Activated CD4-positive, alpha-beta T cell treated with anti-CD3 and anti-CD28 coated beads, Interleukin-2, amount 50 U/mL, for 24 hours (primary cell): ENCODE results near the gene EHD4.
A peak's percentile ranks its signal among the peaks of the same experiment; 100 is the strongest.

Experiments
- DNase-seq, 2 donors: peaks; one replicate each; pipeline ENCODE4 v3.0.0-alpha.2; 2020; ENCODE audit warnings: low read depth in 1 of 2, low spot score in 1 of 2

The EHD4 gene

GRCh38 chr15:41897363-41897799 lies 75.0 kb downstream of the EHD4 start:
- no peak for DNase-seq

- DNase-seq, result no peak
Measured at GRCh38 chr15:41896566-41896965, 75.8 kb downstream of the EHD4 start.

- DNase-seq, result no peak
Measured at GRCh38 chr15:41895957-41896356, 76.4 kb downstream of the EHD4 start.

GRCh38 chr15:41895491-41895890 lies 76.9 kb downstream of the EHD4 start:
- DNase-seq, result no peak

DNA sequence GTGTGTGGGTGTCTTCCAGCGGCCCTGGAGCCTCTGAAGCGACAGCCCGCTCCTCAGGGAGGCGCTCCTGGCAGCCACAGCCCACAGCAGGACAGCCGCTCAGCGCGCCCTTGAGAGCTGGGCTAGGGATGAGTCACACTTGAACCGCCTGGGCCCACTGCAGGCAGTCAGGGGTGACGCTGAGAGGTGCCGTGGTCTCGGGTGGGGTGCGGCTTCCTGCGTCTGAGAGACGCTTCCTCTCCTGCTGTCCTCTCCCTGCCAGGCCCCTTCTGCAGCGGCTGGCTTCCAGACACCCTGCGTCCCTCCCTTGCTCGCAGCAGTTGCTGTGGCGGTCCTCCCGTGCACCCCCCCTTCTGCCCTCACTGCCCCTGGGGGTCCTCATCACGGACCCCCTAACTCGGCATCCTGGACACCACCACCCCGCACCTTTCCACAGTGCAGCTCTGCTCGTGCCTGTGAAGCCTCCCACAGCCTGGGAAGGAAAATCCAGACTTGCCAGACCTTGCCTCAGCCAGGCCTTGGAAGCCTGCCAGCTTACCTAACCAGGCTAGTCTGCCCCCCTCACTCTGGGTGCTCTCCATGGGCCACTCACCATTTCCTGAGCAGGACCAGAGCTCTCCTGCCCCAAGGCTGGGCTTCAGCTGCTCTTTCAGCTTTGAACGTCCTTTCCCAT lies 77.4 kb downstream of the EHD4 start:
- DNase-seq, result peak; percentile 28 to 60

DNA sequence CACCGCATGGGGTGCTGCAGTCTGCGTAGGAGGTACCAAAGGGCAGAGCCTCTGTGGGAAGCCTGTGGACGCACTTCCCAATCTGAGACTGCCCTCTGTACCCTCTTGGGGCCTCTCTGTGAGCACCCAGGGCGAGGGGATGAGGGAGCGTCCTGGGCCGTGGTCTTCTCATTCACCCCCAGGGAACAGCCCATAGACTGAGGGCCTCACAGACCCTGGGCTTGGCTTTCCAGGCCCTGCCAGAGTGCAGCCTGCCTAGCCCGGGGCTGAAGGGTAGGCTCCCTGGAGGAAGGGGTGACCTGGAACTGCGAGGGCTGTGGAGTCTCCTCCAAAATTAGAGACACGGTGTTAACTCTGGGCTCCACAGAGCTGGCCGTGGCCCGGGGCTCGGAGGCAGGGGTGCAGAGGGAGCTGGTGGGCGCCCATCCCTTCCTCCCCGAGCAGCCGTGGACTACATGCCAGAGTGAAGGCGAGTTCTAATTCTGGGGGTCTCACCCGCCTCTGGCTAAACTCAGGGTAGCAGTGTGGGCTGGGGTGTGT lies 78.0 kb downstream of the EHD4 start:
- DNase-seq, result no peak

DNA sequence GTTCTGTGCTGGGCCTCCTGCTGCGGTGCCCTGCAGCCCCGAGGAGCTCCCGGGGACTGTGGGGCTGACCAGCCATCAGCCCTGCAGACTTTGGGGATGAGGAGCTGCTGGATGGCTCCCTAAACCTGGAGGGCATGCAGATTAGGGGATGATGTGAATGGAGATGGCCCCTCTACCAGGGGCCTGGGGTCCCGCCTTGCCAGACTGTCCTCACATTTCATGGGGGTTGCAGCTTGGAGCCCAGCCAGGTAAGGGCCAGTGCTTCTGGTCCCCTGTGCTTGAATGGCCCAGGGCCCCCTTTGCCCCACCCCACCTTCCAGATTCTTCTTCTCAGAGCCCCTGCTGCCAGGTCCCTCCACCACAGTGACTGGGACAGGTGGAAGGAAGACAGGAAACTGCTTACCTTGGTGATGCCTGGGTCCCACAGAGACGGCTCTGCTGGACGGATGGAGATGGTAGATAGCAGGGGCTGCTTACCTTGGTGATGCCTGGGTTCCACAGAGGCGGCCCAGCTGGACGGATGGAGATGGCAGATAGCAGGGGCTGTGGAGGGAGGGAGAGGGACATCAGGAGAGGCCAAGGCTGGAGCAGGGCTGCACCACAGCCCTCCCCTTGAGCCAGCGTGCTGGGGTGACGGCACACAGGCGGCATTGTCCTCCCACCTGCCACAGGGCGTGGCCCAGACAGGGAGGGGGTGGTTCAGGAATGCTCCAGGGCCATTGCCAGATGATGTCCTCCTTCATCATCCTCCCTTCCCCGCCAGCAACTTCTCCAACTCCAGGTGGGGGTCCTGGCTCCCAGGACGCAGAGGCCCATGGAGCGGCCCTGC lies 78.7 kb downstream of the EHD4 start, which contains the start of gene SPTBN5:
Gene SPTBN5 (minus strand): TSS at position 632 of the 829 bp plus-strand sequence. CDS start 556 bp downstream, at position 76.
- no peak for DNase-seq

DNA sequence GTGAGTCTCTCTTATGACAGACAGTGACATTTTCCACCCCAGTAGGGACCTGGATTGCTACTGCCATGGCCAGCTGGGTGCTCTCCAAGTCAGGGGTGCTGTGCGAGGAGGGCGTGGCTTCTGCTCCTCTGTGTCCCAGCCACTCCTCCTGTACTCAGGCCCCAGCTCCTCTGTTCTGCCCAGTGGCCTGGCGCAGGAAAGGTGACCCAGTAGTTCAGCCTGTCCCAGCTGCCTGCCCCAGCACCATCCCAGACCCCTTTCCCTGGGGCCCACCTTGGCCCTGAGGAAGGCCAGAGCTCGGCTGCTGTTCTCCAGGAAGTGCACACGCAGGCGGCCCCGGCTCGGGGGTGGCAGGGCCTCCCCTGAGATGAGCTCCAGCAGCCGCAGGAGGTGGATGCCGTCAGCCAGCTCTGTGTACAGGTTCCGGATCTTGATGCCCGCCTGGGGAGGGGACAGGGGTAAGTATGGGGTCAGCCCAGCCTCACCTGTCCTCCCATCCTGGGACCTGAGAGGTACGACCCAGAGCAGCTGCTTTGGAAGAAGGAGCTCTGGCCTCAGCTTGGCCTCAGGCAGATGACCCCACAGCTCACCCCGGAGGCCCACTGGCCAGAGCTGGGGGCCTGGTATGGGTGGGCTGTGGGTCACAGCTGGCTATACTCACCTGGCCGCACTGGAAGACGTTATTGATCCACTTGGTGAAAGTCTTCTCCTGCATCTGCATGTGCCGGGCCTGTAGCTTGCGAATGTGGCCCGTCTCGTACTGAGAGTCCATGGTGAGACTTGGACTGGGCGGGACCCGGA lies 79.5 kb downstream of the EHD4 start:
- DNase-seq, result no peak

DNA sequence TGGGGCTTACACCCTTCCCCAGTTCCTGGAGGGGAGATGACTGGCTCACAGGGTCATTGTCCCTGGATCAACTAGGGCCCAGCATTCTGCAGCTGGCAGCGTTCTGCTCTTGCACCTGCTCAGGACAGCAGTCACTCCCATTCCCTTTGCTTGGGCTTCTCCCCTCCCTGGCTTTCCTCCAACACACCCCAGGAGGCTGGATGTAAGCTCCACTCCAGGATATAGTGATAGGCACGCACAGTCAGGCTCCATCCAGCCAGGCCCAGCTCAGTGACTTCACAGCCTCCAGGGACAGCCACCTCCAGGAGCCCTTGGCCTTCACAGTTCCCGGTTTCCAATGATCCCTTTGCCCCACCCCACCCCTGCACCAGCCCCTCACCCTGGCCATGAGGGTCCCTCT lies 80.4 kb downstream of the EHD4 start:
- no peak for DNase-seq

GRCh38 chr15:41891226-41891625 lies 81.1 kb downstream of the EHD4 start:
- DNase-seq, result no peak

DNA sequence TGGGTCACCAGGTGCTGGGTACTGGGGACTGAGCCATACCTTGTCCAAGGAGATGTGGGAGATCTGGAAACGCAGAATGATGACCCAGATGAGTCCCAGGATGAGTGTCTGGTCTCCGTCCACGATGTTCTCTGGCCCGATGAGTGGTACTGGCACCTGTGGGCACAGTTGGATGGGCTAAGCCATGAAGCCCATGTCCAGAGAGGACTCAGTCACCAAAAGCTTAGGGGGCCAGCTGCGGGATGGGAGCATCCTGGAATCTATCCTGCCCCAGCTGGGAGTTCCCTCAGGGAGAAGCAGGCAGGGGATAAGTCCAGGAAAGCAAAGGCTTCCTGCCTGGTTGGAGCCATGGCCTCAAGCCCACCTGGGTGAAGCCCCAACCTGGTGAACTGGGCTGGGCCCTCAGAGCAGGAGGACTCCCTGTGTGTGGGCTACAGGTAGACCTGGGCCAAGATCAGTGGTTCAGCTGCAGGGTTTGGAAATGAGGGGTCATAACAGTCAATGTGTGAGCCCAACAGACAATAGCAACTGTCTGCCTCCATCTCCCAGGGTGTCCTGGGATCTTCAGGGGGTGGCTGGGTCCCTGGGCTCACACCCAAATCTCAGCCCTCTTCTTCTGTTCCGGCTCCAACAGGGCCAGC lies 82.2 kb downstream of the EHD4 start:
- no peak for DNase-seq

- no peak for DNase-seq
Measured at GRCh38 chr15:41888662-41889253, 83.6 kb downstream of the EHD4 start.

DNA sequence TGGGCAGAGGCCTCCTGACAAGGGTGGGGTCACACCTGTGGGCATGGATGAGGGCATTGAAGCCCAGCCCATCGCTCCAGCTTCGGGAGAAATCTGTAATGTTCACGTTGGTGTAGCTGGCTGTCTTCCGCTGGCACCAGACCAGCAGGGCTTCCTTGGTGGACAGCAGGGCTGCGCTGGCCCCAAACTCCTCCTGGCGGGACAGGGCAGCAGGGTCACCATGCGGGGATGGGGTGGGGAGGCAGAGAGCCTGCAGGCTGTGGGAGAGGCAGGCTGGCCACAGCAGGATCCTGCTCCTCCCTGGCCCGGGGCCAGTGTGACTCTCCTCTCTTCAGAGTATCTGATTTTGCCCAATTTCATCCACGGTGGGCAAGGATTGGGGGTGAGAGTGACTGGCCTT lies 84.5 kb downstream of the EHD4 start:
- DNase-seq, result no peak

DNA sequence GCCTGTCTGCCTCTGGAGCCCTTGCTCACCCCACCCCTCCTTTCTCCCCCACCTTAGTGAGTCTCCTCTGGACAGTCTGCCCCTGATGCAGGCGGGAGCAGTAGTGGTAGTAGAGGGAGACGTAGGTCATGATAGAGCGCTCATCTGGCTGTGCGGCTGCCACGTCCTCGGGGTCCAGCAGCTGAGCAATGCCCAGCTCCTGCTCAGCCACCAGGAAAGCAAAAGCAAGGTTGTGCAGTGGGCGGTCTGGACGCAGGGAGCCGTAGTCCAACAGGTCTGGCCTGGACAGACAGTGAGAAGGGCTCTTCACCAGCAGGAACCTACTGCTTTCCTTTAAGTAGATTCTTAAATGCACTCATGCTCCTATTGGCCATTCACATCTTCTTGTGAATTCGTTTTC lies 85.2 kb downstream of the EHD4 start:
- no peak for DNase-seq

- DNase-seq, result no peak
Measured at GRCh38 chr15:41886741-41887140, 85.6 kb downstream of the EHD4 start.

DNA sequence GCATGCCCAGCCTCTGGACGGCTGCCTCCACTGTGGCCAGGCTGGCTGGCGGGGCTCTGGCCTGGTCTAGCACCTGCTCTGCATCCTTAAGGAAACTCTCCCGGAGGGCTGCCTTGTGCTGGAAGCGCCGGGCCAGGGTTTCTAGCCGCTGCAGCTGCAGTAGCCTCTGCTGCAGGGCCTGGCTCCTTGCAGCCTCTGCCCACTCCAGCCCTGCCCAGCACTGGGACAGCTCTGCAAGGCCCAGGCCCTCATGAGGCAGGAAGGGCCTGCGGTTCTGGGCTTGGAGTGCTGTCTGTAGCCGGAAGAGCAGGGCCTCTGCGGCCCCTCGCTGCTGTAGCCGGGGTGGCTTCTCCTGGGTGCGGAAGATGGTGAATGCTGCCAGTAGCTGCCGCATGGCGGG lies 86.5 kb downstream of the EHD4 start:
- DNase-seq, result no peak

GRCh38 chr15:41885321-41885720 lies 87.0 kb downstream of the EHD4 start:
- DNase-seq, result no peak

DNA sequence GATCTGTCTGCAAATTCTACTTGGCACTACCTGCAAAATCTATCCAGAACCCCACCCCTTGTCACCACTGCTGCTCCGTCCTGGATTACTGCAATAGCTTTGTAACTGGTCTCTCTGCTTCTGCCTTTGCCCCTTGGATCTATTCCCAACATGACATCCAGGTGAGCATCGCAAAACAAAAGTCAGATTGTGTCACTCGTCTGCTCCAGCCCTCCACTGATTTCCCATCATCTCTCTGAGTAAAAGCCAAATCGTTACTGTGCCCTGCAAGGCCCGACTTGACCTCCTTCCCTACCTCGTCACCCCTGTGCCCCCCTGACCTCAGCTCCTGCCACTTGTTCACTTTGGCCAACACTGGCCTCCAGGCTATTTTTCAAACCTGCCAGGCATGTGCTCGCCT lies 87.9 kb downstream of the EHD4 start:
- no peak for DNase-seq

- no peak for DNase-seq
Measured at GRCh38 chr15:41883484-41883825, 88.9 kb downstream of the EHD4 start.

- no peak for DNase-seq
Measured at GRCh38 chr15:41882689-41883483, 89.5 kb downstream of the EHD4 start.
